ENCODE results near the gene TMEM89. TPM values are rescaled to one million over a fixed set of nuclear protein-coding genes. Genes with fewer than 3 reads are reported as not detected.
A peak's percentile ranks its signal among the peaks of the same experiment; 100 is the strongest.

TMEM89 gene
- polyA plus RNA-seq, 2 of the 4 experiments (the other 2 are of a cell fraction): not detected

- FAIRE-seq (peak; percentile 13), ATAC-seq (peak; percentile 12), DNase-seq (ENCODE audit: low read depth in 1 of 2, low spot score in 1 of 2) (no peak)
- peak overlapping the region; percentile 99 to 100 for H3K27ac ChIP-seq
- H3K9me3 ChIP-seq: no peaks in the 10 kb centered on the region
- no peak overlapping the region for H3K4me3 ChIP-seq
- peaks cover 70% of the 10 kb centered on the region for H3K4me1 ChIP-seq
- CTCF ChIA-PET: interaction anchor here (1.3 to 4.6 kb wide), 2 partner anchors 14 to 39 kb away, joined by 5 to 19 read pairs; partner anchors contain the start of genes SLC26A6 and UQCRC1
- no peak for TF ChIP-seq NFE2L2 (conservative IDR thresholded peaks at IDR 0.05; ENCODE audit: low read length)
- TF ChIP-seq MAX (IDR thresholded peaks at IDR 0.05): 0 out of 2 replicates have a peak, but pooled peaks have one; percentile 0
- WGBS (ENCODE audit: missing lambda C conversion rate): 16% methylated on average over 4 of the region's 5 CpGs
- POLR2A ChIA-PET: interaction anchor here (1.2 to 1.3 kb wide), 2 partner anchors 13 to 67 kb away, joined by 3 to 5 read pairs; partner anchors contain the start of genes CELSR3 and UQCRC1
- peak overlapping the region; percentile 96 for H3K4me2 ChIP-seq
Measured at GRCh38 chr3:48596157-48596556, 25.4 kb downstream of the TMEM89 start.

GRCh38 chr3:48595526-48596121 is 25.9 kb downstream of the TMEM89 start:
- DNase-seq (ENCODE audit: low read depth in 1 of 2, low spot score in 1 of 2) (peak; percentile 90 to 96), FAIRE-seq (no peak), ATAC-seq (peak; percentile 69 to 72)
- peak overlapping the region; percentile 96 for H3K4me2 ChIP-seq
- peaks cover 75% of the 10 kb centered on the region for H3K4me1 ChIP-seq
- ChIA-PET POLR2A (interaction anchor here (1.2 to 1.3 kb wide), 2 partner anchors 14 to 67 kb away, joined by 3 to 5 read pairs; partner anchors contain the start of genes CELSR3 and UQCRC1), CTCF (interaction anchor here (4.6 kb wide), 1 partner anchor 39 kb away, joined by 19 read pairs; the partner anchor contains the start of gene SLC26A6)
- H3K27ac ChIP-seq: peak overlapping the region; percentile 99 to 100
- H3K9me3 ChIP-seq: no peaks in the 10 kb centered on the region
- TF ChIP-seq CHD2 (IDR thresholded peaks at IDR 0.05; ENCODE audit: low read length, partially characterized antibody) (peak; percentile 56), ZC3H11A (IDR thresholded peaks at IDR 0.05) (no peak), BCL3 (IDR thresholded peaks at IDR 0.05) (no peak), HMGXB4 (CRISPR knock-in tag; IDR thresholded peaks at IDR 0.05; ENCODE audit: borderline replicate concordance) (no peak), BHLHE40 (IDR thresholded peaks at IDR 0.05; ENCODE audit: low read depth, low read length) (no peak), FOSB (CRISPR knock-in tag; IDR thresholded peaks at IDR 0.05) (no peak), CBX2 (IDR thresholded peaks at IDR 0.05; ENCODE audit: borderline replicate concordance, low read depth) (no peak), MAX (IDR thresholded peaks at IDR 0.05) (peak; percentile 78), RARB (CRISPR knock-in tag; IDR thresholded peaks at IDR 0.05) (peak; percentile 64; the same call in 1 of the 2 replicates), ELK1 (IDR thresholded peaks at IDR 0.05; ENCODE audit: low read depth, low read length) (no peak), JUN (IDR thresholded peaks at IDR 0.05) (peak; percentile 75 to 87), SREBF2 (IDR thresholded peaks at IDR 0.05) (no peak), PHF8 (IDR thresholded peaks at IDR 0.05; ENCODE audit: borderline replicate concordance, low read depth) (no peak), HES2 (IDR thresholded peaks at IDR 0.05) (0 out of 2 replicates have a peak, but pooled peaks have one; percentile 23), MYC (IDR thresholded peaks at IDR 0.05; ENCODE audit: borderline replicate concordance, low read length) (0 out of 2 replicates have a peak, but pooled peaks have one; percentile 27), RAD21 (conservative IDR thresholded peaks at IDR 0.05 in 1 of 2, IDR thresholded peaks at IDR 0.05 in 1 of 2) (peak; percentile 9 to 12; a peak in 1 of 5 replicates), ZNF302 (CRISPR knock-in tag; IDR thresholded peaks at IDR 0.05) (no peak), GATA3 (IDR thresholded peaks at IDR 0.05; ENCODE audit: borderline replicate concordance) (peak; percentile 73; the same call in 1 of the 2 replicates), HOXA7 (CRISPR knock-in tag; IDR thresholded peaks at IDR 0.05) (no peak), NFE2L2 (conservative IDR thresholded peaks at IDR 0.05; ENCODE audit: low read length) (peak; percentile 57), POLR2AphosphoS2 (conservative IDR thresholded peaks at IDR 0.05; ENCODE audit: low read length) (no peak), FOSL2 (IDR thresholded peaks at IDR 0.05) (peak; percentile 84), FOSL2 (CRISPR knock-in tag; IDR thresholded peaks at IDR 0.05) (peak; percentile 99), EP300 (IDR thresholded peaks at IDR 0.05) (peak; percentile 63 to 89; a peak in 3 of 5 replicates), SMC3 (IDR thresholded peaks at IDR 0.05) (peak; percentile 3; the same call in 1 of the 3 replicates), MAFK (IDR thresholded peaks at IDR 0.05; ENCODE audit: partially characterized antibody) (peak; percentile 57), JUNB (IDR thresholded peaks at IDR 0.05) (peak; percentile 93)
- H3K4me3 ChIP-seq: peak overlapping the region; percentile 84
- WGBS (ENCODE audit: missing lambda C conversion rate): 3% methylated on average over 6 of the region's 10 CpGs
